ENCODE results near the gene TLL1. TPM values are rescaled to one million over a fixed set of nuclear protein-coding genes. Genes with fewer than 3 reads are reported as not detected.

The TLL1 gene
- total RNA-seq, 2 donors from 2014 or later: 3.4 to 3.6 TPM

- H3K4me1 ChIP-seq: no peaks in the 10 kb centered on the region
- H3K36me3 ChIP-seq (replicated peaks in 1 of 2; ENCODE audit: insufficient read depth in 1 of 2, low read depth in 2 of 2): no peaks in the 10 kb centered on the region
- H3K4me3 ChIP-seq: no peak overlapping the region
- ATAC-seq (peak; percentile 21), DNase-seq (no peak)
- no peaks in the 10 kb centered on the region for H3K9me3 ChIP-seq
- no peak overlapping the region for H3K27ac ChIP-seq
- intact Hi-C loops (cut with DNase I): no loop called here
- no peaks in the 10 kb centered on the region for H3K27me3 ChIP-seq
- TF ChIP-seq POLR2A (IDR thresholded peaks at IDR 0.05): no peak
- TF ChIP-seq CTCF (IDR thresholded peaks at IDR 0.05): no peak
- 92 to 95% methylated on average over 1 of the region's 1 CpG for WGBS, 2 donors
Measured at GRCh38 chr4:165838575-165838974, 34.5 kb upstream of the TLL1 start.

- Histone ChIP-seq H3K27me3 (no peaks in the 10 kb centered on the region), H3K4me3 (no peak overlapping the region), H3K9me3 (no peaks in the 10 kb centered on the region), H3K4me1 (no peaks in the 10 kb centered on the region), H3K36me3 (replicated peaks in 1 of 2; ENCODE audit: insufficient read depth in 1 of 2, low read depth in 2 of 2) (no peaks in the 10 kb centered on the region), H3K27ac (no peak overlapping the region)
- 66 to 75% methylated on average over 5 of the region's 5 CpGs for WGBS, 2 donors
- ATAC-seq (peak; percentile 21), DNase-seq (no peak)
- intact Hi-C loops (cut with DNase I): no loop called here
- TF ChIP-seq POLR2A (IDR thresholded peaks at IDR 0.05) (no peak), CTCF (IDR thresholded peaks at IDR 0.05) (no peak)
Measured at GRCh38 chr4:165839615-165840333, 33.3 kb upstream of the TLL1 start.

GRCh38 chr4:165842684-165843083 lies 30.4 kb upstream of the TLL1 start:
- intact Hi-C loops (cut with DNase I): no loop called here
- no peak for TF ChIP-seq CTCF (IDR thresholded peaks at IDR 0.05)
- H3K27me3 ChIP-seq: no peaks in the 10 kb centered on the region
- H3K4me3 ChIP-seq: no peak overlapping the region
- no peaks in the 10 kb centered on the region for H3K9me3 ChIP-seq
- ATAC-seq (no peak), DNase-seq (no peak)
- H3K4me1 ChIP-seq: no peaks in the 10 kb centered on the region
- H3K27ac ChIP-seq: no peak overlapping the region
- no peaks in the 10 kb centered on the region for H3K36me3 ChIP-seq (replicated peaks in 1 of 2; ENCODE audit: insufficient read depth in 1 of 2, low read depth in 2 of 2)

GRCh38 chr4:165844161-165844560 lies 28.9 kb upstream of the TLL1 start:
- TF ChIP-seq CTCF (IDR thresholded peaks at IDR 0.05) (no peak), POLR2A (IDR thresholded peaks at IDR 0.05) (no peak)
- DNase-seq (no peak), ATAC-seq (no peak)
- Histone ChIP-seq H3K27ac (no peak overlapping the region), H3K27me3 (no peaks in the 10 kb centered on the region), H3K36me3 (replicated peaks in 1 of 2; ENCODE audit: insufficient read depth in 1 of 2, low read depth in 2 of 2) (no peaks in the 10 kb centered on the region), H3K9me3 (no peaks in the 10 kb centered on the region), H3K4me1 (no peaks in the 10 kb centered on the region), H3K4me3 (no peak overlapping the region)
- whole genome bisulfite sequencing, 2 donors: 56 to 62% methylated on average over 7 of the region's 7 CpGs
- intact Hi-C loops (cut with DNase I): no loop called here

- H3K27ac ChIP-seq: no peak overlapping the region
- no peak overlapping the region for H3K4me3 ChIP-seq
- intact Hi-C loops (cut with DNase I): no loop called here
- DNase-seq (no peak), ATAC-seq (no peak)
- WGBS, 2 donors: 50 to 55% methylated on average over 3 of the region's 3 CpGs
- no peaks in the 10 kb centered on the region for H3K4me1 ChIP-seq
- TF ChIP-seq POLR2A (IDR thresholded peaks at IDR 0.05) (no peak), CTCF (IDR thresholded peaks at IDR 0.05) (no peak)
- no peaks in the 10 kb centered on the region for H3K36me3 ChIP-seq (replicated peaks in 1 of 2; ENCODE audit: insufficient read depth in 1 of 2, low read depth in 2 of 2)
- no peaks in the 10 kb centered on the region for H3K27me3 ChIP-seq
- H3K9me3 ChIP-seq: no peaks in the 10 kb centered on the region
Measured at GRCh38 chr4:165851256-165851655, 21.8 kb upstream of the TLL1 start.

Data from body of pancreas (tissue), 4 donors.